Prostate gland (tissue), 2 donors: ENCODE data around the gene SLC4A1AP.

Experiments
- CTCF ChIP-seq, 4 experiments: fragments of 200-600 bp in 2 of 4; fragments of 450-650 bp in 2 of 4; sonication (generic) in 2 of 4; IDR thresholded peaks; 1 replicate in 3 of 4; 2 replicates in 1 of 4; pipeline ENCODE4 v1.5.1; 2016 to 2019; ENCODE audit warnings: antibody characterized with exemption in 4 of 4, mild to moderate bottlenecking in 2 of 4, moderate library complexity in 2 of 4
- POLR2A ChIP-seq: fragments of 450-650 bp; IDR thresholded peaks from one replicate; pipeline ENCODE4 v1.6.1; 2016; ENCODE audit warnings: antibody characterized with exemption, mild to moderate bottlenecking
- POLR2AphosphoS5 ChIP-seq: sonication (generic); formaldehyde crosslinking; IDR thresholded peaks from one replicate; pipeline ENCODE4 v1.6.1; 2017; ENCODE audit warnings: antibody characterized with exemption

- TF ChIP-seq CTCF (IDR thresholded peaks at IDR 0.05) (no peak), POLR2A (no peak), POLR2AphosphoS5 (no peak)
These were observed 65.9 kb downstream of the SLC4A1AP start for GRCh38 chr2:27729614-27730013.
